Measurements from ENCODE around the gene DCUN1D3.
"Not testable (repeated sequence)": the region's sequence is repeated elsewhere in the genome, so short reads cannot be mapped to it uniquely, and the experiment has no call there.

Gene DCUN1D3

DNA sequence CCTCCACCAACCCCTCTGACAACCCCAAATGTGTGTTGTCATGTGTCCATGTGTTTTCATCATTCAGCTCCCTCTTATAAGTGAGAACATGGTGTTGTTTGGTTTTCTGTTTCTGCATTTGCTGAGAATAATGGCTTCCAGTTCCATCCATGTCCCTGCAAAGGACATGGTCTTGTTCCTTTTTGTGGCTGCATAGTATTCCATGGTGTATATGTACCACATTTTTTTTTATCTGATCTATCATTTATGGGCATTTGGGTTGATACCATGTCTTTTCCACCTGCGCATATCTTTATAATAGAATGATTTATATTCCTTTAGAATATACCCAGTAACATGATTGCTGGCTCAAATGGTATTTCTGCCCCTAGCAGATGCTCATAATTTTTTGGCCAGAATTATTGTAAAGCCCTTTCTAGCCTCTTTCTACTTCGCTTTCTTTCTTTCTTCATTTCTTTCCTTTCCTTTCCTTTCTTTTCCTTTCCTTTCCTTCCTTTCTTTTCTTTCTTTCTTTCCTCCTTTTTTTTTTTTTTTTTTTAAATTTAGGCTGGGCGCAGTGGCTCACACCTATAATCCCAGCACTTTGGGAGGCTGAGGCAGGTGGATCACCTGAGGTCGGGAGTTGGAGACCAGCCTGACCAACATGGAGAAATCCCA lies 81.1 kb downstream of the DCUN1D3 start:
- no peak for DNase-seq

DNA sequence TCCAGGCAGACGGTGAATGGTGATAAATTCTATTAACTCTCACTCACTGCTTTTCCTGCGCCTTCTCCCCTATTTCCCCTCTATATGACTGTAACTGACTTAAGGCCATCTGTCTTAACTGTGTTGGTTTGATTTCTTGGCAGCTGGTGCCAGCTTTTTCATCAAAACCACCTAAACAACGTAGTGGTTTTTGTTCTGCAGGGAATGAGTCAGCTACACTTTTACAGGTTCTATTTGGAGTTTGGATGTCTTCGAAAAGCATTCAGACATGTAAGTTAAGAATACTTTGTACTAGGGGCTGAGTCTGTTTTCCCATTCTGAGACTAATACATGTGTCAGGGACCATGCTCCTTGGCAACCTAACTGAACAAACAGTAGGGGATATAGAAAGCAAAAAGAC lies 85.4 kb downstream of the DCUN1D3 start:
- no peak for DNase-seq

DNA sequence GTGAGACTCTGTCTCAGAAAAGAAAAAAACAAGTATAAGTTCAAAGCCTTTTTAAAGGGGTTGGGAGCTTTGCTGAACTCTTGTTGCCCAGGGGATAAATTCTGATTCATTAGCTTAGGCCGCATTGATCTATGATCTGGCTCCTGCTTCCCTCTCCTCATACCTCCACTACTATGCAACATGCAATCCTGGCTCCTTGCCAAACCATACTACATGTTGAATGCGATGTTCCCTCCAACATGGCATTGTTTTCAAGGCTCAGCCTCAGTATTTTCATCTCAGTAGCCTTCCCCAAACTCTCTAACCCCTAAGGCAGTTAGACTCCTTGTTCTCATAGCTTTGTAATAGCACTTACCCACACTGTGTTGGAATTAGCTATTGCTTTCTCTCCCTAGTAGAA lies 87.6 kb downstream of the DCUN1D3 start:
- no peak for DNase-seq

DNA sequence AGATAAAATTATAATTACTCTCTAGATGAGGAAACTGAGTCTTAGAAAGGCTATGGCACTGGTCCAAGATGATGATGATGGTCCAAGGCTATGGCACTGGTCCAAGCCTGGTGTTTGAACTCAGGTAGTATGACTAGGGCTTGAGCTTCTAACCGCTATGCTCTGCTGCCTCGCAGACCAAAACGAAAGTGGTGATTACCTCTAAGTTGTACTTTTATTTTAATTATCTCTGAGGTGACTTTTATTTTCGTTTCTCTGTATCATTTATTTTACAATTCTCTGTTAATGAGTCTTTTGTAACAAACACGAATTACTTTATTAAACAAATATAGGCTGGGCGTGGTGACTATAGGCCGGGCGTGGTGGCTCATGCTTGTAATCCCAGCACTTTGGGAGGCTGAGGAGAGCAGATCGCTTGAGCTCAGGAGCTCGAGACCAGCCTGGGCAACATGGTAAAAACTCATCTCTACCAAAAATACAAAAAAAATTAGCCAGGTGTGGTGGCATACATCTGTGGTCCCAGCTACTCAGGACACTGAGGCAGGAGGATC lies 88.2 kb downstream of the DCUN1D3 start:
- DNase-seq = no peak

DNA sequence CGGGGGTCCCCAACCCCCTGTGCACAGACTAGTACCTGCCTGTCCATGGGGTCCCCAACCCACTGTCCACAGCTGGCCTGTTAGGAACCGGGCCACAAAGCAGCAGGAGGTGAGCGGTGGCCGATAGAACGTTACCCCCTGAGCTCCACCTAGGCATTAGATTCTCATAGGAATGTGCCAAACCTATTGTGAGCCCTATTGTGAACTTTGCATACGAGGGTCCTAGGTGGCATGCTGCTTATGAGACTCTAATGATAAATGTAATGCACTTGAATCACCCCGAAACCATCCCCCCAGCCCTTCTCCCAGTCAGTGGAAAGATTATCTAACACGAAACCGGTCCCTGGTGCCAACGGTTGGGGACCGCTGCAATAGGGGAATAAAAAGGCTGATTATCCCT lies 92.3 kb downstream of the DCUN1D3 start:
- no peak for DNase-seq

DNA sequence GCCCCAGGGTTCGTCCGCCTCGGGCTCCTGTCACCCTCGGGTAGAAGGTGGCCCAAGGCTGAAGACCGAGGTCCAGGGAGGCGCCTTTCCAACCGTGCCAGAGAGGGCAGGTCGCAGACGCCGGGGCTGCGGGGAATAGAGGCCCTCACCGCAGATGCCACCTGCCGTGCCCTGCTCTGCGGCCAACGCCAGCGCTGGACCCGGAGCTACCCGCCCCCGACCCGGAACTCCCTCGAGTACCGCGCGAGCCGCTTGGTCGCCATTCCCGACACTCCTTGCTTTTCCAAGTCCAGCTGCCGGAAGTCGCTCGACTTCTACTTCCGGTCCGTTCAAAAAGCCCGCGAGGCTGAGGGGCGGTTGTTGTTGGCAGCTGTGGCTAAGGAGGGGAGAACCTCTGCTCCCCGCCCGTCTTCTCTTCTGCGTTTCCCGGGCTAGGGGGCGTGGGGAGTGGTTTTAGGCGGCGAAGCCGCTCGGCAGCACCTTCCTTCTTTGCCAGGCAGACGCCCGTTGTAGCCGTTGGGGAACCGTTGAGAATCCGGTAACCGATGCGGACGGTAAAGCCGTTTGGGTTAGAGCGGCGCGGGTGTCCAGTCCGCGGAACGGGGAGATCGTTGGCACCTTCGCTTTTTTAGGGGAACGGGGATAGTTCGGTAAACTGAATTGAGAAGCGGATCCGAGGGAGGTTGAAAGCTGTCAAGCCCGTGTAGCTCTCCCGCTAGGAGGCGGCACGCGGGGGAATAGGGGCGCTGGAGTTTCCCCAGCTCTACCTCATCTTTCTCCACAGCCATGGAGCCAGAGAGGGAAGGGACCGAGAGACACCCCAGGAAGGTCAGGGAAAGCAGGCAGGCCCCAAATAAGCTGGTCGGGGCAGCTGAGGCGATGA lies 93.7 kb downstream of the DCUN1D3 start, which contains the start of the genes ERI2 and REXO5:
Gene ERI2 (minus strand): TSS at position 305 of the 883 bp plus-strand sequence. CDS start 42 bp downstream, at position 263.
Gene REXO5 (plus strand): TSS at position 360 of the 883 bp plus-strand sequence. CDS start 427 bp downstream, at position 787.
- peak; percentile 85 to 88 for DNase-seq

DNA sequence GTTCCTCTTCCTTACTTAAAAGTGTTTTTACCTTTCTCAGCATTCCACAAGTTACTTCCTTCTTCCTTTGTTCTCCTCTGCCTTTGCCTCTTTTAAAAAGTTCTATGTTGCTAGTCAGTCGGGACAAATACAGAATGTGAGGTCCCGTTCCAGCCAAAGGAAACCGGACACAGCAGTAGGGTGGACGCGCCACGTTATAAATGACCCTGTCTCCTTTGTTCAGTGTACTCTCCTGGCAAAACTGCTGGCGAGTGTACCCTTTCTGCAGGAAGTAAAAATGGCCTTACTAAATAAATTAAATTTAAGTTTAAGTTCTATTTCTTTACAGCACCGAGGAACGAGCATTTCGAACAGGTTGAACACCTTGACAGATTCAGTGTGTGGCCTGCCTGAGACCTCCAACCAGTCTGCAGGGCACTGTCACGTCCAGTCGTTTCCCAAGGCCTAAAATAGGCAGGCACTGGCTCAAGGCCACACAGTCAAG lies 94.4 kb downstream of the DCUN1D3 start:
- DNase-seq = not testable (repeated sequence)

All from activated T-cell treated with anti-CD3 and anti-CD28 coated beads, Interleukin-2, amount 50 U/mL, for 48 hours (primary cell).